H1 (cell line): ENCODE results near the gene DHRS13. TPM values are rescaled to one million over a fixed set of nuclear protein-coding genes. Genes with fewer than 3 reads are reported as not detected.

Experiments used
- CTCF ChIA-PET: fragments of 300-600 bp; sonication (Branson Sonifier 250); formaldehyde crosslinking; loops from one replicate; lab custom pipeline; 2021; ENCODE audit not compliant: partially characterized antibody; lab: Charles Lee
- POLR2A ChIA-PET: fragments of 300-600 bp; sonication (Branson Sonifier 250); formaldehyde crosslinking; loops from one replicate; lab custom pipeline; 2021; ENCODE audit warnings: inconsistent platforms; ENCODE audit not compliant: partially characterized antibody; lab: Charles Lee
- DNase-seq, 2 experiments: peaks; one replicate each; pipeline versions ENCODE4 v3.0.0 to v3.0.0-alpha.2; 2010 to 2022; ENCODE audit warnings: low spot score in 2 of 2, low read depth in 1 of 2, mixed read lengths in 1 of 2
- FAIRE-seq: peaks from 2 replicates; lab custom pipeline; 2011; peaks lifted over from hg19 to GRCh38; lab: Jason Lieb, UNC
- H2AFZ ChIP-seq: 2 replicates; pipeline ENCODE4 v1.8.1; 2012; ENCODE audit warnings: low read length, inconsistent platforms
- H2AK5ac ChIP-seq: 2 replicates; pipeline ENCODE4 v1.6.1; 2013; ENCODE audit warnings: low read depth, low read length
- H2BK120ac ChIP-seq: replicated peaks from 2 replicates; pipeline ENCODE3; 2013; ENCODE audit warnings: low read depth, low read length, inconsistent platforms
- H2BK12ac ChIP-seq: 2 replicates; pipeline ENCODE4 v1.6.1; 2013; ENCODE audit warnings: low read depth, low read length
- H2BK15ac ChIP-seq: 2 replicates; pipeline ENCODE4 v1.6.1; 2013; ENCODE audit warnings: low read length
- H2BK20ac ChIP-seq: 2 replicates; pipeline ENCODE4 v1.6.1; 2013; ENCODE audit warnings: low read length
- H2BK5ac ChIP-seq: 2 replicates; pipeline ENCODE4 v1.6.1; 2013; ENCODE audit warnings: low read depth, low read length
- H3K14ac ChIP-seq: 2 replicates; pipeline ENCODE4 v1.6.1; 2013; ENCODE audit warnings: inconsistent platforms; ENCODE audit not compliant: insufficient read length
- H3K18ac ChIP-seq: 2 replicates; pipeline ENCODE4 v1.6.1; 2013; ENCODE audit warnings: low read length; ENCODE audit errors: extremely low read depth
- H3K23ac ChIP-seq: 2 replicates; pipeline ENCODE4 v1.6.1; 2013; ENCODE audit warnings: inconsistent platforms; ENCODE audit not compliant: insufficient read length
- H3K23me2 ChIP-seq: 2 replicates; pipeline ENCODE4 v1.6.1; 2013; ENCODE audit warnings: low read depth, low read length
- H3K27ac ChIP-seq: 2 replicates; pipeline ENCODE4 v1.6.1; 2011; ENCODE audit warnings: low read depth, low read length, inconsistent platforms
- H3K27me3 ChIP-seq, 4 experiments: replicated peaks in 1 of 4; 1 replicate in 1 of 4; 2 replicates in 3 of 4; pipeline versions ENCODE4 v1.6.1 to v1.8.1; 2011 to 2013; ENCODE audit warnings: low read length in 3 of 4, mild to moderate bottlenecking in 3 of 4, inconsistent platforms in 2 of 4, mixed read lengths in 2 of 4, moderate library complexity in 1 of 4; ENCODE audit not compliant: control insufficient read depth in 3 of 4, insufficient read depth in 3 of 4; ENCODE audit errors: extremely low read depth in 1 of 4
- H3K36me3 ChIP-seq, 4 experiments: 2 replicates each; pipeline versions ENCODE4 v1.6.1 to v1.8.1; 2011 to 2013; ENCODE audit warnings: mild to moderate bottlenecking in 4 of 4, low read length in 3 of 4, moderate library complexity in 2 of 4, control low read depth in 1 of 4, inconsistent platforms in 1 of 4; ENCODE audit not compliant: insufficient read depth in 4 of 4, control insufficient read depth in 2 of 4
- H3K4ac ChIP-seq: replicated peaks from 2 replicates; pipeline ENCODE3; 2013; ENCODE audit warnings: low read length, low read depth, mixed read lengths, inconsistent platforms; ENCODE audit not compliant: insufficient read length
- H3K4me1 ChIP-seq, 4 experiments: replicated peaks in 1 of 4; 1 replicate in 1 of 4; 2 replicates in 3 of 4; pipeline versions ENCODE4 v1.6.1 to v1.8.1; 2011 to 2013; ENCODE audit warnings: low read length in 3 of 4, inconsistent platforms in 2 of 4, mixed read lengths in 1 of 4; ENCODE audit not compliant: insufficient read depth in 4 of 4, control insufficient read depth in 3 of 4
- H3K4me2 ChIP-seq, 2 experiments: 2 replicates each; pipeline versions ENCODE4 v1.6.1 to v1.8.1; 2011 to 2013; ENCODE audit warnings: low read depth in 2 of 2, low read length in 2 of 2, control low read depth in 1 of 2, inconsistent platforms in 1 of 2, mild to moderate bottlenecking in 1 of 2; ENCODE audit not compliant: insufficient read depth in 1 of 2
- H3K4me3 ChIP-seq, 4 experiments: fragments of 200-600, 300-600 bp in 1 of 4; sonication (generic), shearing (Covaris generic), sonication (Bioruptor Twin) in 1 of 4; 2 replicates each; pipeline versions ENCODE4 v1.5.1 to v1.8.1; 2011 to 2016; ENCODE audit warnings: low read length in 4 of 4, low read depth in 3 of 4, control low read depth in 2 of 4, inconsistent platforms in 2 of 4, mild to moderate bottlenecking in 2 of 4, mixed read lengths in 1 of 4, moderate library complexity in 1 of 4; ENCODE audit not compliant: insufficient read depth in 2 of 4; ENCODE audit errors: extremely low read depth in 1 of 4
- H3K56ac ChIP-seq: replicated peaks from 2 replicates; pipeline ENCODE3; 2013; ENCODE audit warnings: low read depth, mild to moderate bottlenecking, mixed read lengths, low read length, inconsistent platforms; ENCODE audit not compliant: insufficient read length
- H3K79me1 ChIP-seq: 2 replicates; pipeline ENCODE4 v1.6.1; 2013; ENCODE audit warnings: low read depth, low read length, control low read depth
- H3K79me2 ChIP-seq, 2 experiments: 2 replicates each; pipeline versions ENCODE4 v1.6.1 to v1.8.1; 2012 to 2013; ENCODE audit warnings: low read length in 2 of 2, mild to moderate bottlenecking in 2 of 2, inconsistent platforms in 1 of 2; ENCODE audit not compliant: insufficient read depth in 2 of 2, control insufficient read depth in 1 of 2
- H3K9ac ChIP-seq, 4 experiments: replicated peaks in 1 of 4; 1 replicate in 1 of 4; 2 replicates in 3 of 4; pipeline versions ENCODE4 v1.6.1 to v1.8.1; 2011 to 2013; ENCODE audit warnings: low read depth in 3 of 4, low read length in 3 of 4, control low read depth in 2 of 4, mild to moderate bottlenecking in 2 of 4, moderate library complexity in 2 of 4, inconsistent platforms in 1 of 4; ENCODE audit errors: extremely low read depth in 1 of 4
- H3K9me3 ChIP-seq, 2 experiments: 2 replicates each; pipeline versions ENCODE4 v1.6.1 to v1.8.1; 2012 to 2013; ENCODE audit warnings: mild to moderate bottlenecking in 2 of 2, moderate library complexity in 2 of 2, control low read depth in 1 of 2, inconsistent platforms in 1 of 2, low read depth in 1 of 2, low read length in 1 of 2, mixed read lengths in 1 of 2; ENCODE audit not compliant: insufficient read depth in 2 of 2
- H4K20me1 ChIP-seq, 2 experiments: replicated peaks in 1 of 2; 2 replicates each; pipeline versions ENCODE3 to v1.8.1; 2011 to 2013; ENCODE audit warnings: inconsistent platforms in 2 of 2, low read length in 2 of 2, mild to moderate bottlenecking in 1 of 2; ENCODE audit not compliant: insufficient read depth in 2 of 2, control insufficient read depth in 1 of 2
- H4K5ac ChIP-seq: 2 replicates; pipeline ENCODE4 v1.6.1; 2013; ENCODE audit warnings: low read length, low read depth, mixed read lengths, inconsistent platforms; ENCODE audit not compliant: insufficient read length
- H4K8ac ChIP-seq: 2 replicates; pipeline ENCODE4 v1.8.0; 2013; ENCODE audit warnings: mild to moderate bottlenecking, moderate library complexity, low read length, inconsistent platforms; ENCODE audit not compliant: insufficient read depth; ENCODE audit errors: extremely low read depth
- H4K91ac ChIP-seq: replicated peaks from 2 replicates; pipeline ENCODE3; 2013; ENCODE audit warnings: low read length, mixed read lengths, inconsistent platforms; ENCODE audit not compliant: insufficient read length
- BCL11A ChIP-seq, 2 experiments: IDR thresholded peaks; one replicate each; pipeline ENCODE4 v1.6.1; 2011; ENCODE audit warnings: low read depth in 2 of 2, low read length in 2 of 2, mild to moderate bottlenecking in 2 of 2
- CEBPB ChIP-seq: IDR thresholded peaks from 2 replicates; pipeline ENCODE4 v1.6.1; 2012; ENCODE audit warnings: low read depth, low read length
- EP300 ChIP-seq, 2 experiments: IDR thresholded peaks; 1 replicate in 1 of 2; 2 replicates in 1 of 2; pipeline ENCODE4 v1.6.1; 2011 to 2012; ENCODE audit warnings: low read depth in 2 of 2, low read length in 2 of 2, mild to moderate bottlenecking in 2 of 2, borderline replicate concordance in 1 of 2, inconsistent platforms in 1 of 2, moderate library complexity in 1 of 2
- GTF2F1 ChIP-seq: IDR thresholded peaks from 2 replicates; pipeline ENCODE4 v1.6.1; 2012; ENCODE audit warnings: low read depth, low read length, improper control_type of control experiment, borderline replicate concordance
- JUND ChIP-seq: IDR thresholded peaks from 2 replicates; pipeline ENCODE4 v1.6.1; 2011; ENCODE audit warnings: mild to moderate bottlenecking, improper control_type of control experiment, low read length
- KDM4A ChIP-seq: IDR thresholded peaks from one replicate; pipeline ENCODE4 v1.7.1; 2012; ENCODE audit warnings: low read depth, mild to moderate bottlenecking, moderate library complexity, low read length, inconsistent platforms; ENCODE audit not compliant: severe bottlenecking
- POLR2A ChIP-seq, 2 experiments: IDR thresholded peaks; 1 replicate in 1 of 2; 2 replicates in 1 of 2; pipeline ENCODE4 v1.6.1; 2011; ENCODE audit warnings: low read depth in 2 of 2, low read length in 2 of 2, mild to moderate bottlenecking in 2 of 2; ENCODE audit errors: control extremely low read depth in 1 of 2
- POU5F1 ChIP-seq: IDR thresholded peaks from 2 replicates; pipeline ENCODE4 v1.6.1; 2011; ENCODE audit warnings: low read depth, mild to moderate bottlenecking, low read length, moderate library complexity
- RNF2 ChIP-seq: fragments of 200-900, 300-1000 bp; sonication (generic); IDR thresholded peaks from 2 replicates; pipeline ENCODE4 v1.7.1; 2016; ENCODE audit warnings: borderline replicate concordance, low read depth, mild to moderate bottlenecking, antibody characterized with exemption, low read length; ENCODE audit not compliant: poor library complexity, severe bottlenecking; ENCODE audit errors: missing control alignments
- RXRA ChIP-seq: IDR thresholded peaks from 2 replicates; pipeline ENCODE4 v1.6.1; 2011; ENCODE audit warnings: low read depth, mild to moderate bottlenecking, low read length, moderate library complexity; ENCODE audit not compliant: insufficient read depth
- YY1 ChIP-seq: IDR thresholded peaks from 2 replicates; pipeline ENCODE4 v1.6.1; 2011; ENCODE audit warnings: low read depth, mild to moderate bottlenecking, low read length
- WGBS, 2 experiments: shearing (Covaris generic) in 1 of 2; methylation state at CpG; one replicate each; pipeline versions ENCODE4 v1.1.6 to v1.1.7; 2013 to 2015; ENCODE audit warnings: low lambda C conversion rate in 2 of 2, mixed read lengths in 2 of 2, inconsistent platforms in 1 of 2, low coverage in 1 of 2, missing lambda C conversion rate in 1 of 2; ENCODE audit not compliant: insufficient replicate concordance in 2 of 2, insufficient coverage in 1 of 2, insufficient read length in 1 of 2; ENCODE audit errors: extremely low coverage in 1 of 2, missing lambda C conversion rate in 1 of 2; 5-methylcytosine and 5-hydroxymethylcytosine counted together
- polyA plus RNA-seq, 7 experiments: library from polyadenylated mRNA; depleted of rRNA in 3 of 7; stranded (reverse) in 5 of 7; unstranded in 2 of 7; fragments of >200 nt in 5 of 7; fragments of 200-250 nt in 2 of 7; gene quantifications; 1 replicate in 5 of 7; 2 replicates in 1 of 7; 4 replicates in 1 of 7; pipeline versions ENCODE4 v1.2.1 to v1.2.3, GENCODE V29; 2011 to 2013; ENCODE audit warnings: missing spikeins in 2 of 7, mixed read lengths in 2 of 7
- total RNA-seq: library from RNA; stranded (reverse); fragmentation: NEBNext Ultra II Directional; extraction: Animal tissue kit (Norgen Biotek cat#: 25700); gene quantifications from 2 replicates; pipeline ENCODE4 v1.2.1, GENCODE V29; 2021
- TF ChIP-seq, protein P1 (sequence below): IDR thresholded peaks from 2 replicates; pipeline ENCODE4 v1.6.1; 2011; ENCODE audit warnings: low read depth, mild to moderate bottlenecking, low read length; ENCODE audit not compliant: insufficient read depth
- TF ChIP-seq, protein P2 (sequence below): IDR thresholded peaks from 2 replicates; pipeline ENCODE4 v1.6.1; 2012; ENCODE audit warnings: inconsistent platforms

DHRS13 gene
- total and polyA plus RNA-seq, 2 of the 8 experiments (the other 6 are each of a cell fraction or from before 2014, with no cell fraction given): 23.7 to 30.0 TPM

DNA sequence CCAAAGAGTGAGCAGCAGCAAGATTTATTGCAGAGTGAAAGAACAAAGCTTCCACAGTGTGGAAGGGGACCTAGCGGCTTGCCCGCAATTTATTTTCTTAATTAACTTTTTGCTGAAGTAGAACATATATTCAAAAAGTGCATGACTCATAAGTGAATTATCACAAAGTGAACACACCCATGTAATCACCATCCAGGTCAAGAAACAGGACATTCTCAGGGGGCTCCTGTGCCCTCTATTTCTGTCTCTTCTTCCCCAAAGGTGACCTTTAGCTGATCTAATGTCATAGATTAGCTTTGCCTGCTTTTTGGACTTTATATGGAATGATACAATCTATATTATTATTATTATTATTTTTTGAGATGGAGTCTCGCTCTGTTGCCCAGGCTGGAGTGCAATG is 28.1 kb downstream of the DHRS13 start:
- Histone ChIP-seq H4K5ac (no peak overlapping the region), H3K23ac (no peak overlapping the region), H4K91ac (no peak overlapping the region), H3K4me1 (no peaks in the 10 kb centered on the region; a peak in 2 of 7 replicates), H3K56ac (no peak overlapping the region), H3K79me1 (no peaks in the 10 kb centered on the region), H3K27ac (no peak overlapping the region), H2BK12ac (no peak overlapping the region), H3K18ac (no peak overlapping the region), H2BK120ac (no peak overlapping the region), H2BK15ac (no peak overlapping the region), H3K4me3 (no peak overlapping the region), H4K20me1 (peaks cover 0 to 1% of the 10 kb centered on the region in 2 experiments), H3K23me2 (no peaks in the 10 kb centered on the region), H2AFZ (no peak overlapping the region), H3K79me2 (no peaks in the 10 kb centered on the region), H3K9me3 (no peaks in the 10 kb centered on the region), H2BK5ac (no peak overlapping the region), H3K4me2 (no peak overlapping the region), H3K9ac (no peak overlapping the region), H4K8ac (no peak overlapping the region), H3K27me3 (peaks cover 0 to 4% (median 0%) of the 10 kb centered on the region in 4 experiments; a peak in 2 of 7 replicates), H3K4ac (no peak overlapping the region), H3K36me3 (peaks cover 0 to 5% (median under 1%) of the 10 kb centered on the region in 4 experiments; a peak in 2 of 8 replicates), H3K14ac (no peak overlapping the region), H2BK20ac (no peak overlapping the region), H2AK5ac (no peak overlapping the region)
- ChIA-PET CTCF (interaction anchor here (0.6 to 1.8 kb wide), 12 partner anchors 9 to 264 kb away, joined by 3 to 8 read pairs (median 4); no protein-coding TSS in a partner anchor), POLR2A (interaction anchor here (0.8 to 1.6 kb wide), 5 partner anchors 10 to 128 kb away, joined by 3 read pairs; no protein-coding TSS in a partner anchor)
- DNase-seq (no peak), FAIRE-seq (no peak)
- WGBS, 2 experiments: 97% methylated on average over 3 of the region's 3 CpGs; no CpG with 5 or more reads in 1 of the 2 experiments
- no peak for TF ChIP-seq POLR2A (IDR thresholded peaks at IDR 0.05; ENCODE audit: control extremely low read depth in 1 of 2, low read depth in 2 of 2, low read length in 2 of 2)
- TF ChIP-seq, protein P1, sequence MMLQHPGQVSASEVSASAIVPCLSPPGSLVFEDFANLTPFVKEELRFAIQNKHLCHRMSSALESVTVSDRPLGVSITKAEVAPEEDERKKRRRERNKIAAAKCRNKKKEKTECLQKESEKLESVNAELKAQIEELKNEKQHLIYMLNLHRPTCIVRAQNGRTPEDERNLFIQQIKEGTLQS: no peak
- no peak for TF ChIP-seq RXRA
- no peak for TF ChIP-seq POU5F1
- no peak for TF ChIP-seq JUND
- no peak for TF ChIP-seq KDM4A
- TF ChIP-seq RNF2: no peak
- TF ChIP-seq EP300 (IDR thresholded peaks at IDR 0.05; ENCODE audit: borderline replicate concordance in 1 of 2, low read depth in 2 of 2, low read length in 2 of 2): no peak
- TF ChIP-seq CEBPB: no peak
- TF ChIP-seq YY1: no peak
- TF ChIP-seq GTF2F1: no peak
- no peak for TF ChIP-seq BCL11A (IDR thresholded peaks at IDR 0.05; ENCODE audit: low read depth in 2 of 2, low read length in 2 of 2)
- TF ChIP-seq, protein P2, sequence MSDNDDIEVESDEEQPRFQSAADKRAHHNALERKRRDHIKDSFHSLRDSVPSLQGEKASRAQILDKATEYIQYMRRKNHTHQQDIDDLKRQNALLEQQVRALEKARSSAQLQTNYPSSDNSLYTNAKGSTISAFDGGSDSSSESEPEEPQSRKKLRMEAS: no peak
